ENCODE data around the gene WDR59.
"Not testable (repeated sequence)": the region's sequence is repeated elsewhere in the genome, so short reads cannot be mapped to it uniquely, and the experiment has no call there.

WDR59 gene

DNA sequence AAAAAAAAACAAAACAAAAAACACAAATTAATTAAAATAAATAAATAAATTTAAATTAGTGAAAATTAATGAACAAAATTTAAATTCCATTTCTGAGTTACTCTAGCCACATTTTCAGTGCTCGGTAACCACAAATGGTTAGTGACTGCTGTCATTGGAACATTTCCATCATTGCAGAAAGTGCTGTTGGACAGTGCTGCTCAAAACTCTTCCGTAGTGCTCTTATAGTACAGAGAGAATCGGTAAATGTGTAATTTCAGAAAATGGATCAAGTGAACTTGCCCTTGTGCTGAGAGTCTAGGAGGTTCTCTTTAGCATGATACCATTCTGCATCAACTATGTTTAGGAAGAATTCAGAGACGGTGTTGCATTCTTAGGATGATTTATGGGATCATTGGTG, 37.6 kb upstream of the WDR59 start:
- in situ Hi-C loops (cut with HindIII; ENCODE audit: low pct_unique_long_range_greater_than_20kb, low sequenced_read_pairs) = no loop called here
- no peak for TF ChIP-seq JUND (IDR thresholded peaks at IDR 0.05; ENCODE audit: low read depth)
- DNase-seq (ENCODE audit: low read depth in 1 of 2, low spot score in 1 of 2) = no peak

DNA sequence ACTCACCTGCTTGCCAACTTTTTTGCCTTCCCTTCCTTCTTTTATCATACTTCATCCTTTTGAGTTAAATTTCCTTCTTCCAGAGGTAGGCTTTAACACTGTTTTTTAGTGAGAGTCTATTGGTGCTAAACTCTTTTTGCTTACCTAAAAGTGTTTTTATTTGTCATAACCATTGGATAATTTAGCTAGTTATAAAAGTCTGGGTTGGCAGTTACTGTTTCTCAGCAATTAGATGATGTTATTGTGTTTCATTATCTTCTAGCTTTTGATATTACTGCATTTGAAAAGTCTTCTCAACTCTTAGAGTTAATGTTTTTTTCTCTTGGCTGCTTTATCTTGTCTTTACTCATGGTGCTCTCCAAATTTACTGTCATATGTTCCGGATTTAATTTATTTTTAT, 36.5 kb upstream of the WDR59 start:
- DNase-seq (ENCODE audit: low read depth in 1 of 2, low spot score in 1 of 2) = no peak
- no peak for TF ChIP-seq JUND (IDR thresholded peaks at IDR 0.05; ENCODE audit: low read depth)
- in situ Hi-C loops (cut with HindIII; ENCODE audit: low pct_unique_long_range_greater_than_20kb, low sequenced_read_pairs) = no loop called here

DNA sequence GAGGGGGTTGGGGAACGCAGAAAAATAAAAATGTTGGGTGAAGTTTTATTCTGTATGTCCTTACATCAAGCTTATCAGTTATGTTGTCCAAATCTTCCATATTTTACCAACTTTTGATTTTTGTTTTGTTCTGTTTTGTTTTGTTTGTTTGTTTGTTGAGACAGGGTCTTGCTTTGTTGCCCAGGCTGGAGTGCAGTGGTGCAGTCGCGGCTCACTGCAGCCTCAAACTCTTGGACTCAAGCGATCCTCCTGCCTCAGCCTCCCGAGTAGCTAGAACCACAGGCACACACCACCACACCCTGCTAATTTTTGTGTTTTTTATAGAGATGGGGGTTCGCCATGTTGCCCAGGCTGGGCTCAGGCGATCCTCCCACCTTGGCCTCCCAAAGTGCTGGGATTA, 34.7 kb upstream of the WDR59 start:
- DNase-seq (ENCODE audit: low read depth in 1 of 2, low spot score in 1 of 2) = no peak
- TF ChIP-seq JUND (IDR thresholded peaks at IDR 0.05; ENCODE audit: low read depth) = no peak
- in situ Hi-C loops (cut with HindIII; ENCODE audit: low pct_unique_long_range_greater_than_20kb, low sequenced_read_pairs) = no loop called here

DNA sequence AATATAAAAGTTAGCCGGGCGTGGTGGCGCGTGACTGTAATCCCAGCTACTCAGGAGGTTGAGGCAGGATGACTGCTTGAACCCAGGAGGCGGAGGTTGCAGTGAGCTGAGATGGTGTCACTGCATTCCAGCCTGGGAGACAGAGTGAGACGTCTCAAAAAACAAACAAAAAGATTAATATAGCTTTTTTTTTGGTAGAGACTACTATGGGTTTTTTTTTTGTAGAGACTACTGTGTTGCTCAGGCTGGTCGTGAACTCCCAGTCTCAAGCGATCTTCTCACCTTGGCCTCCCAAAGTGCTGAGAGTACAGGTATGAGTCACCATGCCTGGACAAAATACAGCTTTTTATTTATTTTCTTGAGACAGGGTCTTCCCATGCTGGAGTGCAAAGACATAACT, 34.1 kb upstream of the WDR59 start:
- no peak for DNase-seq (ENCODE audit: low read depth in 1 of 2, low spot score in 1 of 2)
- TF ChIP-seq JUND (IDR thresholded peaks at IDR 0.05; ENCODE audit: low read depth) = no peak
- in situ Hi-C loops (cut with HindIII; ENCODE audit: low pct_unique_long_range_greater_than_20kb, low sequenced_read_pairs) = no loop called here

DNA sequence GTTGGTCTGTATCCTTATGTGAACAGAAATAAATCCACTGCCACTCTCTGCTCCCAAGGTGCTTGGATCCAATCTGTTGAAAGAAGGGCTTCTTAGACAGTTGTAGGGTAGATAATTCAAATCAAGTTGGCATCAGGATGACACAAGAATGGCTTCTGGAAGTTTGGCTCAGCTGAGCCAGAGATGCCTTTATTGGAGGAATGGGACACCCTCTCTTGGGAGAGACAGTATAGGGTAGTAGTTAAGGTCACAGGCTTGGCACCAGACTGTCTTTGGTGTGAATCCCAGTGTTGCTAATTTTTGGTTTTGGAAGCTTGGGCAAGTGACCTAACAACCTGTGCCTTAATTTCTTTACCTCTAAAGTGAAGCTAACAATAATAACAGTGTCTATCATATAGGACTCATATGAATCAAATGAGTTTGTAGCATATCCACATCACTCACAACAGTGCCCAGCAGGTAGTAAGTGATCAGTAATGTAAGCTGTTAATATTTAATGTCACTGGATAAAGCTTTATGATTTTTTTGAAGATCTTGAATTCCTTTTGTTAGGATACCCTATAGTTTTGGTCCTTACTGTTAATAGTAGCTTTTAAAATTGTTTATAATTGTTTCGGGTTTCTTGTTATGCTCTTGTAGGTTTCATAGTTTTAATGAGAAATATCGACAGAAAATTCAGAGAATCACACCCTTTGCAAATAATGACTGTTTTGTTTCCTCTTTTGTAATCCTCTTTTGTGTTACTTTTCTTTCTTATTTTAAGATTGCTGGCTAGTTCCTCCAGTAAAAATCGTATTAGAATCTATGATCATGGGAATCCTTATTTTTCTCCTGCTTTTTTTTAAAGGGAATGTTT, 33.0 kb upstream of the WDR59 start:
- DNase-seq (ENCODE audit: low read depth in 1 of 2, low spot score in 1 of 2) = no peak
- in situ Hi-C loops (cut with HindIII; ENCODE audit: low pct_unique_long_range_greater_than_20kb, low sequenced_read_pairs) = no loop called here
- no peak for TF ChIP-seq JUND (IDR thresholded peaks at IDR 0.05; ENCODE audit: low read depth)

DNA sequence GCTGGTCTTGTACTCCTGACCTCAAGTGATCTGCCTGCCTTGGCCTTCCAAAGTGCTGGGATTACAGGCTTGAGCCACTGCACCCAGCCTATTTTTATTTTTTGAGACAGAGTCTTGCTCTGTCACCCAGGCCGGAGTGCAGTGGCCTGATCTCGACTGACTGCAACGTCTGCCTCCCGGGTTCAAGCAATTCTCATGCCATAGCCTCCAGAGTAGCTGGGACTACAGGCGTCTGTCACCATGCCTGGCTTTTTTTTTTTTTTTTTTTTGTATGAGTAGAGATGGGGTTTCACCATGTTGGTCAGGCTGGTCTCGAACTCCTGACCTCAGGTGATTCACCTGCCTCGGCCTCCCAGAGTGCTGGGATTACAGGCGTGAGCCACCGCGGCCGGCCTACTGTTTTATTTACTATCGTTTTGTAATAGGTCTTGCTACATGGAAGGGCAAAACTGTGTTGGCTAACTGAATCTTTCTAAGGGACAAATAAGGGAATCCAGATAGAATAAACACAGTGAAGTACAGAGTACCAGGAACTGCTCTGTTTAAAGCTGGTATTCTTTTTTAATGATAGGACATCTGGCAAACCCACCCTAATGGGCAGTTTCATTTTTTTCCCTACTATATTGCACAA, 31.6 kb upstream of the WDR59 start:
- DNase-seq (ENCODE audit: low read depth in 1 of 2, low spot score in 1 of 2); in situ Hi-C loops (cut with HindIII; ENCODE audit: low pct_unique_long_range_greater_than_20kb, low sequenced_read_pairs): not testable (repeated sequence)

DNA sequence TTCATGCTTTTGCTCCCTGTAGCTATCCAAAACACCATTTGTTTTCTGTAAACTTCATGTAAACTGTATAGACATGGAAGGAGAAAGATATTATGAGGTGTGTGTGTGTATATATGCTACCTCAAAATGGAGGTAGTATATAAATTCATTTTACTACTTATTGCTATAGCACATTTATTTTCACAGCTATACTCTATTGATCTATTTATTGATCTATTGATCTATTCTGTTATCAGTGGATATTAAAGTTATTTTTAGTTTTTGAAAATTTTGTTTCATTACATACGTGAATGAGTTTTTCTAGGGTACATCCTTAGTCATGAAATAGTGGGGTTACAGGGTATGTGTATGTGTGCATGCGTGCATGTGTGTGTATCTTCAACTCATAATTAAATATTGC, 29.4 kb upstream of the WDR59 start:
- no peak for TF ChIP-seq JUND (IDR thresholded peaks at IDR 0.05; ENCODE audit: low read depth)
- no peak for DNase-seq (ENCODE audit: low read depth in 1 of 2, low spot score in 1 of 2)
- in situ Hi-C loops (cut with HindIII; ENCODE audit: low pct_unique_long_range_greater_than_20kb, low sequenced_read_pairs) = no loop called here

DNA sequence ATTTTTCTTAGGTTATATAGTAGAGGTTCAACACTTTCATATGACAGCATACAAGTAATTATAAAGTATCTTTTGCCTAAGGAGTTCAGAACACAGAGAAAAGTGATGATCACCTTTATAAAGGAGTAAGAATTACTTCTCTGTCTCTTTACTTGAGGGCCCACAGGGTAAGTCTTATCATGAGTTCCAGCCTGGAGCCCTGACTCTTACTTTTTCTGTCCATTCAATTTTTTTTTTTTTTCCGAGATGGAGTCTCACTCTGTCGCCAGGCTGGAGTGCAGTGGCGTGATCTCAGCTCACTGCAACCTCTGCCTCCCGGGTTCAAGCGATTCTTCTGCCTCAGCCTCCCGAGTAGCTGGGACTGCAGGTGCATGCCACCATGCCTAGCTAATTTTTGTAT, 28.2 kb upstream of the WDR59 start:
- DNase-seq (ENCODE audit: low read depth in 1 of 2, low spot score in 1 of 2); in situ Hi-C loops (cut with HindIII; ENCODE audit: low pct_unique_long_range_greater_than_20kb, low sequenced_read_pairs): not testable (repeated sequence)

DNA sequence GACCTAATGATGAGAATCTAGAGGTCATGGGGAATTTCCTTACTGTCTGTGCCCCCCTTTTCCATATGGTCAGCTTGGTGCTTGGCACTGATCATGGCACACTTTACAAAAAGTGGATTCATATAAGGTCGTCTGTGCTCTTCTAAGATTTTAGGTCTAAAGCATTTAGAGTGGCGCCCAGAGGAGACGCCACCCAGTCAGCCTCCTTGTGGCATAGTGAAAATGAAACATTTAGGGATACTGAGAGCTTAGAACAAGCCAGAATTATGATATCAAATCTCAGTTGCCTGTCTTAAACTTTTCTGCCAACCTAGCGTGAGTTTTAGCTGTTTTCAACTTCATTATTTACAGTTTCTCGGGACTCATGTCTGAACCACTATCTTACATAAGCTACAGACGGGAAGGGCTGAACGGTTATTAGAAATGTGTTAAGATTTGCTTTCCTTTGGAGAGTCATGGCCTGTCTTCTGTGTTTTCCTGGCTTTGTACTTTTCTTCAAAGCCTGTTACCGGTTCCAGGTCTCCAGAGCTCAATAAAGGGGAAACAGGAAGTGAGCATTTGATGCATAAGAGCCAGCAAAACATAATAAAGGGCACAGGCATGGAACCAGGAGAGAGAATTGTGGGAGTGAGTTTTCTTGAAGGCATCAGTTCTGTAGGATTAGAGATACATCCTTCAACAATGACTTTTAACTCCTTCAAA, 27.6 kb upstream of the WDR59 start:
- no peak for DNase-seq (ENCODE audit: low read depth in 1 of 2, low spot score in 1 of 2)
- in situ Hi-C loops (cut with HindIII; ENCODE audit: low pct_unique_long_range_greater_than_20kb, low sequenced_read_pairs) = no loop called here
- TF ChIP-seq JUND (IDR thresholded peaks at IDR 0.05; ENCODE audit: low read depth) = no peak

DNA sequence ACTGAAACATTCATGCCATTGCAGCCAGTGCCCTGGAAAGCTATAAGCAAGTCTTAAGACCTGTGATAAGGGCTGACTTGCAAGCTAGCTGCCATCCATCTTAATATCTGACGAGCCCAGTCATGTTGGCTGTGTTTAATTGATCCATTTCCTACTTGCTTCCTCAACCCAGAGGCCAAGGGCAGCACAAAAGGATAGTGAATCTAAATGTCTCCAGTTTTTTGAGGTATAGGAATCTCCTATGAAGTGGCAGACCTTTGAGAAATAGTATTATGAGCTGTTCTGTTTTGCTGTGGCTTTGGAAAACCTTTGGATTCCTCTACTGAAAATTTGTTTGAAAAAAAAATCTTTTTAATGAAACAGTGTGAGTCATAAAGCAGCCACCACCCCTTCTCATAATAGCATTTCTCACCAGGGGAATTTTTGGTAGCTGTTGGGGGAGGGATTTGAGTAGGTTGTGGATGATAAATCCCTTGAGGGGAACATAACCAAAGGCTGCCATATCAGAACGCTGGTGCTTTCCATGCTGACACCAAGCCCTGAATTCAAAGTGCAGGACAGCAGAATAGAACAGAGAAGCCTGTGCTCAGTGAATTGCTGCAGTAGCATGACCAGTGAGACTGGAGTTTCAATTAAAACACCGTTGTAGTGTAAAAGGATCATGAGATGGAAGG, 26.8 kb upstream of the WDR59 start:
- no peak for TF ChIP-seq JUND (IDR thresholded peaks at IDR 0.05; ENCODE audit: low read depth)
- DNase-seq (ENCODE audit: low read depth in 1 of 2, low spot score in 1 of 2) = no peak
- in situ Hi-C loops (cut with HindIII; ENCODE audit: low pct_unique_long_range_greater_than_20kb, low sequenced_read_pairs) = no loop called here

DNA sequence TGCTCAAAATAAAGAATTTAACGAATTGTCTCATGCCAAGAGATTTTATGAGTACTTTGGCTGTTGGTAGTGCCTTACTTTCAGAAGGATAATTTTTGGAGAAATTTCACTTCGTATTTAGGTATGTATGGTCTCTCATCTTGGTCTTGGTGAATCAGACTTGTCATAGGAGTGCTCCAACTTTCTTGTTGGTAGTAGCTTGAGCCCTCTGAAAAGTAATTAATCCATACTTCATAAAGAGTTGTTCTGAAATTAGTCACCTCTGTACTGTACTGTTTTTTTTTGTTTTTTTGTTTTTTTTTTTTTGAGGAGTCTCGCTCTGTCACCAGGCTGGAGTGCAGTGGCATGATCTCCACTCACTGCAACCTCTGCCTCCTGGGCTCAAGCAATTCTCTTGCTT, 25.5 kb upstream of the WDR59 start:
- in situ Hi-C loops (cut with HindIII; ENCODE audit: low pct_unique_long_range_greater_than_20kb, low sequenced_read_pairs) = no loop called here
- no peak for TF ChIP-seq JUND (IDR thresholded peaks at IDR 0.05; ENCODE audit: low read depth)
- DNase-seq (ENCODE audit: low read depth in 1 of 2, low spot score in 1 of 2) = no peak

DNA sequence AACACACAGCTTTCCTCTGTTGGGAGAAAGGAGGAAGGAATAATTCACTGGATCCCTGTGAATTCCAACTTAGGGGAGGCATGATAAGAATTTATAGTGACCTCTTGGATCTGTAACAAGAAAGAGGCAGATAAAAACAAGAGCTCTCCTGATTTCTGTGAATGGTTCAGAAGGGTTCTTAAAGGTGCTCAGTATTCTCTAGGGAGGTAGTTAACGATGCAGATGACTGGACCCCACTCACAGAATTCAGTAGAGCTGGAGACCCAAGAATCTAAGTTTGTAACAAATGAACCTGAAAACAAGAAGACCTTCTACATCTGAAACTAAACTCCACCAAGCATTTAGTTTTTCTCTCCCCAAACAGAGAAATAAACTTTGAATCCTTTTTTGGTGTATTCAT, 22.5 kb upstream of the WDR59 start:
- no peak for TF ChIP-seq JUND (IDR thresholded peaks at IDR 0.05; ENCODE audit: low read depth)
- no peak for DNase-seq (ENCODE audit: low read depth in 1 of 2, low spot score in 1 of 2)
- in situ Hi-C loops (cut with HindIII; ENCODE audit: low pct_unique_long_range_greater_than_20kb, low sequenced_read_pairs) = no loop called here

DNA sequence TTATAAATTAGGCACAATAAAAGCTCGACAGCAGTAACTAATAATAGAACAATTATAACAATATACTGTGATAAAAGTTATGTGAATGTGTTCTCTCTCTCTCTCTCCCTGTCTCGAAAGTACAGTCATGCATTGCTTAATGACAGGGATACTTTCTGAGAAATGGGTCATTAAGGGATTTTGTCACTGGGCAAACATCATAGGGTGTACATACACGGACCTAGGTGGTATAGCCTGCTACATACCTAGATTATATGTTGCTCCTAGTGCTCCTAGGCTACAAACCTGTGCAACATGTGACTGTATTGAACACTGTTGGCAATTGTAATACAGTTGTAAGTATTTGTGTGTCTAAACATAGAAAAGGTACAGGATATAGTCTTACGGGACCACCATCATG, 20.8 kb upstream of the WDR59 start:
- in situ Hi-C loops (cut with HindIII; ENCODE audit: low pct_unique_long_range_greater_than_20kb, low sequenced_read_pairs) = no loop called here
- no peak for TF ChIP-seq JUND (IDR thresholded peaks at IDR 0.05; ENCODE audit: low read depth)

More for the DNA sequence above, 20.8 kb upstream of the WDR59 start:
- DNase-seq (ENCODE audit: low read depth in 1 of 2, low spot score in 1 of 2) = no peak
